GM12874 (cell line): ENCODE results near the gene ITPA.

Source experiments
- TF ChIP-seq, protein P1 (sequence below): IDR thresholded peaks from 2 replicates; pipeline ENCODE4 v1.5.1; 2011; ENCODE audit warnings: low read depth, mild to moderate bottlenecking, control low read depth, low read length, moderate library complexity; ENCODE audit not compliant: insufficient read depth

Gene ITPA

DNA sequence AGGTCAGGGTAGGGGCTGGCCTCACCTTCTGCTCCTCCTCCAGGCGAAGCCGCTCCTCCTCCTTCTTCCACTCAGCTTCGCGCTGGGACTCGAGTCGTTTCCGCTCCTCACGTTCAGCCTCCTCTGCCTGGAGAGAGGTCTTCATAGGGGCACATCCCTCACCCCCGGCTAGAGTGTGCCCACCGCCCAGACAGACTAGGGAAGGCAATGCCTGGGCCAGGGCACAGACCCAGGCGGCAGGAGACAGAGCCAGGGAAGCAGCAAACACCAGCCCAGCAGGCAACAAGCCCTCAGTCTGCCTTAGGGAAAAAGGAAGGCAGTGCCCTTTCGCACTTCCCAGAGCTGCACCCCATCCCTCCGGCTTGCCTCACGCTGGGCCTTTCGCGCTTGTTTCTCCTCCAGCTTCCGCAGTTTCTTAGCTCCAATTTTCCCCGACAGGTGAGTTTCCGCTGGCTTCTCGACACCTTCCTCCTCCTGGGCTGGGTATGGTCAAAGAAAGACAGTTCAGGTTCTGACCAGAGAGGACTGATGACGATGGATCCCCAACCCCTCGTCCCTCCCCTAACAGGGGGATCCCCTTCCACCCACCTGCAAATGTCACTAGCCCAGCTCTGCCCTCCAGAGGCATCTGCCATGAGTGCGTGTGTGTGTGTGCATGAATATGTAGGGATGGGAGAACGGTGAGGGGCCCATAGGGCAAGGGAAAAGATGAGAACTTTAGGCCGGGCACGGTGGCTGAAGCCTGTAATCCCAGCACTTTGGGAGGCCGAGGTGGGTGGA is 9.1 kb upstream of the ITPA start:
- TF ChIP-seq, protein P1, sequence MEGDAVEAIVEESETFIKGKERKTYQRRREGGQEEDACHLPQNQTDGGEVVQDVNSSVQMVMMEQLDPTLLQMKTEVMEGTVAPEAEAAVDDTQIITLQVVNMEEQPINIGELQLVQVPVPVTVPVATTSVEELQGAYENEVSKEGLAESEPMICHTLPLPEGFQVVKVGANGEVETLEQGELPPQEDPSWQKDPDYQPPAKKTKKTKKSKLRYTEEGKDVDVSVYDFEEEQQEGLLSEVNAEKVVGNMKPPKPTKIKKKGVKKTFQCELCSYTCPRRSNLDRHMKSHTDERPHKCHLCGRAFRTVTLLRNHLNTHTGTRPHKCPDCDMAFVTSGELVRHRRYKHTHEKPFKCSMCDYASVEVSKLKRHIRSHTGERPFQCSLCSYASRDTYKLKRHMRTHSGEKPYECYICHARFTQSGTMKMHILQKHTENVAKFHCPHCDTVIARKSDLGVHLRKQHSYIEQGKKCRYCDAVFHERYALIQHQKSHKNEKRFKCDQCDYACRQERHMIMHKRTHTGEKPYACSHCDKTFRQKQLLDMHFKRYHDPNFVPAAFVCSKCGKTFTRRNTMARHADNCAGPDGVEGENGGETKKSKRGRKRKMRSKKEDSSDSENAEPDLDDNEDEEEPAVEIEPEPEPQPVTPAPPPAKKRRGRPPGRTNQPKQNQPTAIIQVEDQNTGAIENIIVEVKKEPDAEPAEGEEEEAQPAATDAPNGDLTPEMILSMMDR: no peak

DNA sequence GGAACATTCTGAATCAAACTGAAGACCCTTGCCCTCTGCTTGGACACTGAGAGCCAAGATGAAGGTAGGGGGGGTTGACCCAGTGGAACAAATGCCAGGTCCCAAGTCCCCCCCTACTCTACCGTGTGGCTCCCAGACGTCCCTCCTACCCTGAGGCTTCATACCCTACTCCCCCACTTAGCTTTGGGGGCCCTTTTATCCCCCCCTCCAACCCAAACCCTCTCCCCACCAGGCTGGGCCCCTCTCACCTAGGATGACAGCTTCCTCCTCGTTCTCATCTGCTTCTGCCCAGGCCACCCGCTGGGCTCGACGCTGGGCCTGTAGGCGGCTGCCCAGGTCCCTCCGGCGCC is 6.4 kb upstream of the ITPA start:
- TF ChIP-seq, protein P1: no peak

DNA sequence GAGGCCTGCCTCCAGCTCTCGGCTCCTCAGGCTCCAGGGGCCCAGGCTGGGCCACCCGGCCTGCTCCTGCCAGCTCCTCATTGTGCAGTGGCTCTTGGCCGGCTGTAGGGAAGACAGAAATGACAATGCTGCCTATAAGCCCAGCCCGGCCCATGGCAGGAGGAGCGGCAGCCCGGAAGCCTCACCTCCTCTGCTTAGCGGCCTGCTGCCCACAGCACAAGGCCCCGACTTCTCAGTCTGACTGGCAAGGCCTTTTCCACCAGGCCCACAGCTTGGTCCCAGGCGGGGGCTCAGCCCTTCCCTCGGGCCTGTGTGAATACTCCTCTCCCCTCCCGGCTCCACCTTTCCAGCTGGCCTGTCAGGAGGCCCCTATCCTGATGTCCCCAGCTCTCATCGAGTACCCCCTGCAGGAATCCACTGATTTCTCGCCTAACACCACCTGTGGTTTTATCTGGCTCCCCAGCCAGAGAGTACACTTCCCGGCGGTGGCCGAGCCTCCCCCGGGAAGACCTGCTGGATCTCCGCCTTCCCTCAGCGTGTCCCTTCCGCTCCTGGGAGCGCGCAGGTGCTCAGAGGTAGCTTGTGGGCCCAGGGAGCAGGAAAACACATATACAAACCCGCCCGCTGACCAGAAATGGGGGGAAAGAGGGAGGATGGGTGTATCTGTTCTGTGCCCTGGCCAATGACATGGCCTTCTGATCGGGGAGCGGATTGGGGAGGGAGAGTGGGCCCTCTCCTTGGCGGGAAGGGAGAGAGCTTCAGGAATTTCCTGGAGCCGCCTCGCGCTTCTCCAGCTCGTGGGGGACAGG is 5.8 kb upstream of the ITPA start:
- TF ChIP-seq, protein P1: no peak

DNA sequence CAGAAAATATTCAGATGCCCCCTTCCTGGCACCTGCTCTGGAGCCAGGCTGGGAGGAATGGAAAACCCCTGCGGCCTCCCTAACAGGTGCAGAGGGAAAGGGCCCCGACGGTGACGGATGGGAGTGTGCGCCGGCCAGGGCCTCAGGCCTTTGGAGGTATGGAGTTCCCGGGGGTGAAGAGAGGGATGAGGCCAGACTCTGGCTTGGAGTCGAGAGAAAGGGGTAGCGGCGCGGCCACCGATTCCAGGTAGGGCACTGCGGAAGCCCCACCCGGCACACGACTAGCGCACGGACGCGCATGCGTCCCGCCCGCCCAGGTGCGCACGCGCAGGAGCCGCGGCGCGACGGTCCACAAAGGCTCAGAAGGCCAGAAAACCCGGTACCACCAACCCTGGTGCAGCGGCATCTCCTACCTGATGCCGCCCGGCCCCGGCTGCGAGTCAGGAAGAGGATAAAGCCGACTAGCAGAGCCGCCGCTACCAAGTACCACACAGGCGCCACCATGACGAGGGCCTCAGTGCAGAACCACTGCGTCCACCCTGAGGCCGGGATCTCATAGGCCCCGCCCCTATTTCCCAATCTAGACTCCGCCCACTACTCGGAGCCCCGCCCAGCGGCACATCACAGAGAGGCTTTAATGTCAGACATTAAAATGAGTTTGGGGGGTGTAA is 5.0 kb upstream of the ITPA start, which contains the start of gene DDRGK1:
Gene DDRGK1, minus strand, starts transcription at position 559 of the 671 bp plus-strand sequence. Its CDS starts 55 bp downstream, at position 504.
- TF ChIP-seq, protein P1: no peak

DNA sequence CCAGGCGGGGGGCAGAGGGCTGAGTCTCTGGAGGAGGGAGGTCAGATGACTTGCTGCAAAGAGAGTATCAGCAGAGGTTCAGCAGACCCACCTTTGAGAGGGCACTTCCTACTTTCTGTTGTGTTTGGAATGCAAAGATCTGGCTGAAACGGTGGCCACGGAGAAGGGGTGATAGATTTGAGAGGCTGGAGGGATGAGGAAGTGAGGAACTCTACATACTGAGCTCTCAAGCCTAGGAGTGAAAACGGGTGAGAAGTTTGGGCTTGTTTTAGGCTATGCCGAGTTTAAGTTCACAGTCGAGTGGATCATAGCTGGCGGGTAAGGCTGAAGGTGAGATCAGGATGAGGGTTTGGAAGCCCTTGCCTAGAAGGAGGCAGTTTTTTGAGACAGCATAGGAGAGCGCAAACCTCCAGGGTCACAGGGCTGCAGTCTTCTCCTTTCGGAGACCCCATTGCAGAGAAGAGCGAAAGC is 477 bp upstream of the ITPA start:
- TF ChIP-seq, protein P1: no peak

DNA sequence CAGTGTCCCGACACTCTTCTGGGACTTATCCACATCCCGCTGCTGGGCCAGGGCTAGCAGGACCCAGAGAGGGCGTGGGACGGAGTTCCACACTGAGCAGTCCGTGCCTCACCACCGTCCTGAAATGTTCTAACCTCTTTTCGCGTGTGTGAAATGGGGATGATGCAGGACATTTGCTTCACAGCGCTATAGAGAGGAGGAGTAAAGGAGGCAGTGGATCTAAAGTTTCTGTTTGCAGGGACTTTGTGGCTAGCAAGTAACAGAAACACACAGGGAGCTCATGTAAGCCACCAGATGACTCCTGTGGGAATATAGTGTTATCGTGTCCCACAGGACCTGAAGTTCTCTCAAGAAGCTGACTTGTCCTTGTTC is 634 bp downstream of the ITPA start:
- TF ChIP-seq, protein P1: no peak

DNA sequence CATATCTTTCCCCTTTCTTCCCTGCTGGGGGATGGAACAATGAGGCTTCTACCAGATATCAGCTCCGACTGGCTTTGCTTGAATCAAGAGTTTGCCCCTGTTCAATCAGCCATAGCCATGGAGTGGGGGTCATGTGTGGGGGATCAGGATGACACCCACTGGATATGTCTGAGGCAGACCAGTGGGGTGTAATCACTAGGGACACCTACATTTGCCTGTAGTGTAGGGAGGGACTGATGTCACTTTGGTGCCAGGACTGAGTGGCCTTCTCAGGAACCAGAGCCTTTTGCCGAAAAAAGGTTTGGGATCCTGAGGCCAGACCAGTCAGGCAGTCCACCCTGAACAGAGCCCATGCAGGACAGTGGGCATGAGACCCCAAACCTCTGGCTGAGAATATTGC is 1.0 kb downstream of the ITPA start:
- TF ChIP-seq, protein P1: no peak
